Endothelial cell of umbilical vein (primary cell): Measurements from ENCODE around the gene PRELID3B. TPM values are rescaled to one million over a fixed set of nuclear protein-coding genes. Genes with fewer than 3 reads are reported as not detected.

Experiments used
- BruUV-seq: library from RNA; stranded (reverse); fragments of 400-500 nt; replicated peaks from 2 replicates; lab custom pipeline; 2021; lab: Mats Ljungman, UMichigan
- CTCF ChIA-PET: fragments of 300-600, 350-600 bp; sonication (Branson Sonifier 250); formaldehyde crosslinking; loops from one replicate; lab custom pipeline; 2021; ENCODE audit warnings: antibody characterized with exemption, inconsistent platforms; lab: Charles Lee
- POLR2A ChIA-PET: fragments of 300-600, 350-600 bp; sonication (Branson Sonifier 250); formaldehyde crosslinking; loops from one replicate; lab custom pipeline; 2021; ENCODE audit warnings: antibody characterized with exemption, inconsistent platforms; lab: Charles Lee
- DNase-seq: peaks from one replicate; pipeline ENCODE4 v3.0.0-alpha.2; 2011; ENCODE audit warnings: low read depth, low spot score
- FAIRE-seq: peaks from 2 replicates; lab custom pipeline; 2011; peaks lifted over from hg19 to GRCh38; lab: Jason Lieb, UNC
- H2AFZ ChIP-seq: 2 replicates; pipeline ENCODE4 v1.6.0; 2012; ENCODE audit warnings: low read depth, low read length, control low read depth, inconsistent platforms
- H3K27ac ChIP-seq: 2 replicates; pipeline ENCODE4 v1.5.1; 2011; ENCODE audit warnings: low read depth, mild to moderate bottlenecking, control low read depth, low read length, moderate library complexity; ENCODE audit not compliant: insufficient read depth
- H3K27me3 ChIP-seq, 2 experiments: 2 replicates each; pipeline versions ENCODE4 v1.6.0 to v1.6.1; 2011; ENCODE audit warnings: low read length in 2 of 2, mixed read lengths in 1 of 2; ENCODE audit not compliant: control insufficient read depth in 2 of 2, insufficient read depth in 2 of 2
- H3K36me3 ChIP-seq, 2 experiments: 2 replicates in 1 of 2; 3 replicates in 1 of 2; pipeline ENCODE4 v1.5.1; 2011; ENCODE audit warnings: low read length in 2 of 2, mild to moderate bottlenecking in 1 of 2, moderate library complexity in 1 of 2; ENCODE audit not compliant: control insufficient read depth in 2 of 2, insufficient read depth in 2 of 2; ENCODE audit errors: extremely low read depth in 1 of 2
- H3K4me1 ChIP-seq: 3 replicates; pipeline ENCODE4 v1.5.1; 2011; ENCODE audit warnings: mild to moderate bottlenecking, low read length; ENCODE audit not compliant: control insufficient read depth, insufficient read depth; ENCODE audit errors: extremely low read depth
- H3K4me2 ChIP-seq: 2 replicates; pipeline ENCODE4 v1.6.1; 2011; ENCODE audit warnings: low read length, control low read depth, mixed read lengths; ENCODE audit not compliant: insufficient read depth
- H3K4me3 ChIP-seq, 3 experiments: fragments of 200-600 bp in 1 of 3; sonication (generic), shearing (Covaris generic) in 1 of 3; replicated peaks in 1 of 3; 2 replicates each; pipeline ENCODE4 v1.5.1; 2011 to 2016; ENCODE audit warnings: control low read depth in 3 of 3, low read length in 3 of 3, mild to moderate bottlenecking in 2 of 3, inconsistent platforms in 1 of 3, low read depth in 1 of 3, moderate library complexity in 1 of 3; ENCODE audit not compliant: insufficient read depth in 1 of 3
- H3K79me2 ChIP-seq: 2 replicates; pipeline ENCODE4 v1.6.0; 2012; ENCODE audit warnings: low read length, inconsistent platforms; ENCODE audit not compliant: control insufficient read depth, insufficient read depth
- H3K9ac ChIP-seq: replicated peaks from 2 replicates; pipeline ENCODE3; 2011; ENCODE audit warnings: low read length, control low read depth; ENCODE audit not compliant: insufficient read depth; ENCODE audit errors: extremely low read depth
- H3K9me1 ChIP-seq: replicated peaks from 3 replicates; pipeline ENCODE4 v1.6.0; 2011; ENCODE audit warnings: mild to moderate bottlenecking, low read length; ENCODE audit not compliant: control insufficient read depth, insufficient read depth; ENCODE audit errors: extremely low read depth
- H3K9me3 ChIP-seq: replicated peaks from 2 replicates; pipeline ENCODE4 v1.5.1; 2012; ENCODE audit warnings: low read length, inconsistent platforms; ENCODE audit not compliant: control insufficient read depth, insufficient read depth
- H4K20me1 ChIP-seq: replicated peaks from 2 replicates; pipeline ENCODE3; 2011; ENCODE audit warnings: mild to moderate bottlenecking, low read length; ENCODE audit not compliant: control insufficient read depth, insufficient read depth; ENCODE audit errors: extremely low read depth
- CTCF ChIP-seq, 2 donors: IDR thresholded peaks; 1 replicate in 1 of 2; 2 replicates in 1 of 2; pipeline ENCODE4 v1.5.1; 2011; ENCODE audit warnings: low read length in 2 of 2, mild to moderate bottlenecking in 2 of 2, moderate library complexity in 2 of 2, control low read depth in 1 of 2, inconsistent platforms in 1 of 2, low read depth in 1 of 2; ENCODE audit not compliant: insufficient read depth in 1 of 2; ENCODE audit errors: extremely low read depth in 1 of 2
- EZH2 ChIP-seq: IDR thresholded peaks from 2 replicates; pipeline ENCODE4 v1.6.1; 2012; ENCODE audit warnings: borderline replicate concordance, low read depth, mild to moderate bottlenecking, moderate library complexity, low read length, inconsistent platforms; ENCODE audit not compliant: severe bottlenecking
- FOS ChIP-seq: IDR thresholded peaks from 2 replicates; pipeline ENCODE4 v1.6.1; 2011; ENCODE audit warnings: mild to moderate bottlenecking, low read length, moderate library complexity, borderline replicate concordance; ENCODE audit not compliant: insufficient read depth
- GATA2 ChIP-seq: IDR thresholded peaks from 2 replicates; pipeline ENCODE4 v1.7.0; 2011; ENCODE audit warnings: low read depth, mild to moderate bottlenecking, moderate library complexity, mixed read lengths, low read length; ENCODE audit not compliant: insufficient read length, insufficient read depth
- JUN ChIP-seq: IDR thresholded peaks from 2 replicates; pipeline ENCODE4 v1.6.1; 2011; ENCODE audit warnings: borderline replicate concordance, low read depth; ENCODE audit not compliant: insufficient read length, insufficient read depth
- MAX ChIP-seq: IDR thresholded peaks from 2 replicates; pipeline ENCODE4 v1.6.1; 2011; ENCODE audit not compliant: insufficient read depth, insufficient read length
- MYC ChIP-seq: IDR thresholded peaks from one replicate; pipeline ENCODE4 v1.6.1; 2011; ENCODE audit warnings: mild to moderate bottlenecking, low read depth, low read length
- POLR2A ChIP-seq: IDR thresholded peaks from 2 replicates; pipeline ENCODE4 v1.6.1; 2012; ENCODE audit warnings: low read depth, mild to moderate bottlenecking, control low read depth, low read length
- POLR2AphosphoS5 ChIP-seq: IDR thresholded peaks from 2 replicates; pipeline ENCODE4 v1.6.1; 2012; ENCODE audit warnings: low read depth, mild to moderate bottlenecking, control low read depth, low read length, moderate library complexity; ENCODE audit not compliant: insufficient read depth
- dilution Hi-C: fragments of 300-500 bp; cut with MboI; formaldehyde crosslinking; loops from one replicate; pipeline ENCODE4 v1.15.0; 2019; ENCODE audit warnings: low sequenced_read_pairs; ENCODE audit not compliant: extremely low pct_ligation_motif_present
- intact Hi-C: fragments of 100-400 bp; cut with micrococcal nuclease; formaldehyde crosslinking; loops from one replicate; pipeline ENCODE4 v1.10.0; 2022
- polyA plus RNA-seq, 4 experiments: library from polyadenylated mRNA; depleted of rRNA in 3 of 4; stranded (reverse) in 3 of 4; unstranded in 1 of 4; fragments of >200 nt; gene quantifications; 2 replicates each; pipeline versions ENCODE4 v1.2.1 to v1.2.3, GENCODE V29; 2011 to 2012; ENCODE audit warnings: missing spikeins in 1 of 4
- total RNA-seq: library from RNA; stranded (reverse); gene quantifications from 2 replicates; pipeline ENCODE4 v1.2.3, GENCODE V29; 2021

Gene PRELID3B
- total and polyA plus RNA-seq, 2 donors (not counting 3 experiments of a cell fraction or from before 2014, with no cell fraction given), result 14.9 to 57.2 TPM

- TF ChIP-seq FOS (no peak), MYC (no peak), POLR2AphosphoS5 (no peak), EZH2 (no peak), GATA2 (no peak), JUN (no peak), MAX (no peak), POLR2A (no peak), CTCF (IDR thresholded peaks at IDR 0.05; ENCODE audit: extremely low read depth in 1 of 2, insufficient read depth in 1 of 2, low read depth in 1 of 2, low read length in 2 of 2) (no peak)
- Histone ChIP-seq H4K20me1 (no peaks in the 10 kb centered on the region), H3K4me2 (no peak overlapping the region), H3K4me1 (peaks cover 2% of the 10 kb centered on the region), H3K27me3 (peaks cover 7 to 39% of the 10 kb centered on the region in 2 experiments), H3K4me3 (no peak overlapping the region), H3K27ac (no peak overlapping the region), H3K9me3 (no peaks in the 10 kb centered on the region), H3K9ac (no peak overlapping the region), H3K36me3 (no peaks in the 10 kb centered on the region), H2AFZ (no peak overlapping the region), H3K79me2 (no peaks in the 10 kb centered on the region), H3K9me1 (no peaks in the 10 kb centered on the region)
- ChIA-PET POLR2A (no interaction called here), CTCF (no interaction called here)
- dilution Hi-C loops, result no loop called here
- DNase-seq (no peak), FAIRE-seq (no peak)
- intact Hi-C loops, result no loop called here
- BruUV-seq, result no TSS peak
These were observed 26.4 kb upstream of the PRELID3B start for GRCh38 chr20:59069026-59069425.
